Endothelial cell of umbilical vein (primary cell): ENCODE measurements around the gene SLC11A2. TPM values are rescaled to one million over a fixed set of nuclear protein-coding genes. Genes with fewer than 3 reads are reported as not detected.

ENCODE experiments used
- BruUV-seq: library from RNA; stranded (reverse); fragments of 400-500 nt; replicated peaks from 2 replicates; lab custom pipeline; 2021; lab: Mats Ljungman, UMichigan
- CTCF ChIA-PET: fragments of 300-600, 350-600 bp; sonication (Branson Sonifier 250); formaldehyde crosslinking; loops from one replicate; lab custom pipeline; 2021; ENCODE audit warnings: antibody characterized with exemption, inconsistent platforms; lab: Charles Lee
- POLR2A ChIA-PET: fragments of 300-600, 350-600 bp; sonication (Branson Sonifier 250); formaldehyde crosslinking; loops from one replicate; lab custom pipeline; 2021; ENCODE audit warnings: antibody characterized with exemption, inconsistent platforms; lab: Charles Lee
- DNase-seq: peaks from one replicate; pipeline ENCODE4 v3.0.0-alpha.2; 2011; ENCODE audit warnings: low read depth, low spot score
- FAIRE-seq: peaks from 2 replicates; lab custom pipeline; 2011; peaks lifted over from hg19 to GRCh38; lab: Jason Lieb, UNC
- H2AFZ ChIP-seq: 2 replicates; pipeline ENCODE4 v1.6.0; 2012; ENCODE audit warnings: low read depth, low read length, control low read depth, inconsistent platforms
- H3K27ac ChIP-seq: 2 replicates; pipeline ENCODE4 v1.5.1; 2011; ENCODE audit warnings: low read depth, mild to moderate bottlenecking, control low read depth, low read length, moderate library complexity; ENCODE audit not compliant: insufficient read depth
- H3K27me3 ChIP-seq, 2 experiments: 2 replicates each; pipeline versions ENCODE4 v1.6.0 to v1.6.1; 2011; ENCODE audit warnings: low read length in 2 of 2, mixed read lengths in 1 of 2; ENCODE audit not compliant: control insufficient read depth in 2 of 2, insufficient read depth in 2 of 2
- H3K36me3 ChIP-seq, 2 experiments: 2 replicates in 1 of 2; 3 replicates in 1 of 2; pipeline ENCODE4 v1.5.1; 2011; ENCODE audit warnings: low read length in 2 of 2, mild to moderate bottlenecking in 1 of 2, moderate library complexity in 1 of 2; ENCODE audit not compliant: control insufficient read depth in 2 of 2, insufficient read depth in 2 of 2; ENCODE audit errors: extremely low read depth in 1 of 2
- H3K4me1 ChIP-seq: 3 replicates; pipeline ENCODE4 v1.5.1; 2011; ENCODE audit warnings: mild to moderate bottlenecking, low read length; ENCODE audit not compliant: control insufficient read depth, insufficient read depth; ENCODE audit errors: extremely low read depth
- H3K4me2 ChIP-seq: 2 replicates; pipeline ENCODE4 v1.6.1; 2011; ENCODE audit warnings: low read length, control low read depth, mixed read lengths; ENCODE audit not compliant: insufficient read depth
- H3K4me3 ChIP-seq, 3 experiments: fragments of 200-600 bp in 1 of 3; sonication (generic), shearing (Covaris generic) in 1 of 3; replicated peaks in 1 of 3; 2 replicates each; pipeline ENCODE4 v1.5.1; 2011 to 2016; ENCODE audit warnings: control low read depth in 3 of 3, low read length in 3 of 3, mild to moderate bottlenecking in 2 of 3, inconsistent platforms in 1 of 3, low read depth in 1 of 3, moderate library complexity in 1 of 3; ENCODE audit not compliant: insufficient read depth in 1 of 3
- H3K79me2 ChIP-seq: 2 replicates; pipeline ENCODE4 v1.6.0; 2012; ENCODE audit warnings: low read length, inconsistent platforms; ENCODE audit not compliant: control insufficient read depth, insufficient read depth
- H3K9ac ChIP-seq: replicated peaks from 2 replicates; pipeline ENCODE3; 2011; ENCODE audit warnings: low read length, control low read depth; ENCODE audit not compliant: insufficient read depth; ENCODE audit errors: extremely low read depth
- H3K9me1 ChIP-seq: replicated peaks from 3 replicates; pipeline ENCODE4 v1.6.0; 2011; ENCODE audit warnings: mild to moderate bottlenecking, low read length; ENCODE audit not compliant: control insufficient read depth, insufficient read depth; ENCODE audit errors: extremely low read depth
- H3K9me3 ChIP-seq: replicated peaks from 2 replicates; pipeline ENCODE4 v1.5.1; 2012; ENCODE audit warnings: low read length, inconsistent platforms; ENCODE audit not compliant: control insufficient read depth, insufficient read depth
- H4K20me1 ChIP-seq: replicated peaks from 2 replicates; pipeline ENCODE3; 2011; ENCODE audit warnings: mild to moderate bottlenecking, low read length; ENCODE audit not compliant: control insufficient read depth, insufficient read depth; ENCODE audit errors: extremely low read depth
- EZH2 ChIP-seq: IDR thresholded peaks from 2 replicates; pipeline ENCODE4 v1.6.1; 2012; ENCODE audit warnings: borderline replicate concordance, low read depth, mild to moderate bottlenecking, moderate library complexity, low read length, inconsistent platforms; ENCODE audit not compliant: severe bottlenecking
- FOS ChIP-seq: IDR thresholded peaks from 2 replicates; pipeline ENCODE4 v1.6.1; 2011; ENCODE audit warnings: mild to moderate bottlenecking, low read length, moderate library complexity, borderline replicate concordance; ENCODE audit not compliant: insufficient read depth
- GATA2 ChIP-seq: IDR thresholded peaks from 2 replicates; pipeline ENCODE4 v1.7.0; 2011; ENCODE audit warnings: low read depth, mild to moderate bottlenecking, moderate library complexity, mixed read lengths, low read length; ENCODE audit not compliant: insufficient read length, insufficient read depth
- JUN ChIP-seq: IDR thresholded peaks from 2 replicates; pipeline ENCODE4 v1.6.1; 2011; ENCODE audit warnings: borderline replicate concordance, low read depth; ENCODE audit not compliant: insufficient read length, insufficient read depth
- MYC ChIP-seq: IDR thresholded peaks from one replicate; pipeline ENCODE4 v1.6.1; 2011; ENCODE audit warnings: mild to moderate bottlenecking, low read depth, low read length
- POLR2A ChIP-seq: IDR thresholded peaks from 2 replicates; pipeline ENCODE4 v1.6.1; 2012; ENCODE audit warnings: low read depth, mild to moderate bottlenecking, control low read depth, low read length
- POLR2AphosphoS5 ChIP-seq: IDR thresholded peaks from 2 replicates; pipeline ENCODE4 v1.6.1; 2012; ENCODE audit warnings: low read depth, mild to moderate bottlenecking, control low read depth, low read length, moderate library complexity; ENCODE audit not compliant: insufficient read depth
- dilution Hi-C: fragments of 300-500 bp; cut with MboI; formaldehyde crosslinking; loops from one replicate; pipeline ENCODE4 v1.15.0; 2019; ENCODE audit warnings: low sequenced_read_pairs; ENCODE audit not compliant: extremely low pct_ligation_motif_present
- intact Hi-C: fragments of 100-400 bp; cut with micrococcal nuclease; formaldehyde crosslinking; loops from one replicate; pipeline ENCODE4 v1.10.0; 2022
- polyA plus RNA-seq, 4 experiments: library from polyadenylated mRNA; depleted of rRNA in 3 of 4; stranded (reverse) in 3 of 4; unstranded in 1 of 4; fragments of >200 nt; gene quantifications; 2 replicates each; pipeline versions ENCODE4 v1.2.1 to v1.2.3, GENCODE V29; 2011 to 2012; ENCODE audit warnings: missing spikeins in 1 of 4
- total RNA-seq: library from RNA; stranded (reverse); gene quantifications from 2 replicates; pipeline ENCODE4 v1.2.3, GENCODE V29; 2021
- TF ChIP-seq, protein P1 (sequence below), 2 donors: IDR thresholded peaks; 1 replicate in 1 of 2; 2 replicates in 1 of 2; pipeline ENCODE4 v1.5.1; 2011; ENCODE audit warnings: low read length in 2 of 2, mild to moderate bottlenecking in 2 of 2, moderate library complexity in 2 of 2, control low read depth in 1 of 2, inconsistent platforms in 1 of 2, low read depth in 1 of 2; ENCODE audit not compliant: insufficient read depth in 1 of 2; ENCODE audit errors: extremely low read depth in 1 of 2
- TF ChIP-seq, protein P2 (sequence below): IDR thresholded peaks from 2 replicates; pipeline ENCODE4 v1.6.1; 2011; ENCODE audit not compliant: insufficient read depth, insufficient read length

Gene SLC11A2
- total and polyA plus RNA-seq, 2 donors (not counting 3 experiments of a cell fraction or from before 2014, with no cell fraction given) = 47.5 to 56.4 TPM

DNA sequence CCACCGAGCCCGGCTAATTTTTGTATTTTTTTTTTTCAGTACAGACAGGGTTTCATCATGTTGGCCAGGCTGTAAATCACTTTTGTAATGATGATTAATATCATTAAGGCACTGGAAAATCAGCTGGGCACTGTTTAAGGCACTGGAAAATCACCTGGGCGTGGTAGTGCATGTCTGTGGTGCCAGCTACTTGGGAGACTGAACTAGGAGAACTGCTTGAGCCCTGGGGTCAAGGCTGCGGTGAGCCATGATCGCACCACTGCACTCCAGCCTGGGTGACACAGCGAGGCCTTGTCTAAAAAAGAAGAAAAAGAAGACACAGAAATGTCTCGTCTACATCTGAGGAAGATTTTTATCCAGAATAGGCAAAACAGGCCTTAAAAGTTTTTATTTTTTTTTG is 12.7 kb downstream of the SLC11A2 start:
- no TSS peak for BruUV-seq
- no peak overlapping the region for H3K4me2 ChIP-seq
- H3K9me1 ChIP-seq = no peaks in the 10 kb centered on the region
- no peak overlapping the region for H3K9ac ChIP-seq
- H3K27ac ChIP-seq = no peak overlapping the region
- H3K4me1 ChIP-seq = no peaks in the 10 kb centered on the region
- H3K9me3 ChIP-seq = no peaks in the 10 kb centered on the region
- H3K36me3 ChIP-seq = no peaks in the 10 kb centered on the region
- H4K20me1 ChIP-seq = no peaks in the 10 kb centered on the region
- dilution Hi-C loops (no loop called here), intact Hi-C loops (no loop called here)
- DNase-seq (no peak), FAIRE-seq (no peak)
- H3K79me2 ChIP-seq = peaks cover 32% of the 10 kb centered on the region
- TF ChIP-seq JUN (no peak), EZH2 (no peak), POLR2A (no peak), POLR2AphosphoS5 (no peak), MYC (no peak), FOS (no peak), GATA2 (no peak)
- TF ChIP-seq, protein P1, sequence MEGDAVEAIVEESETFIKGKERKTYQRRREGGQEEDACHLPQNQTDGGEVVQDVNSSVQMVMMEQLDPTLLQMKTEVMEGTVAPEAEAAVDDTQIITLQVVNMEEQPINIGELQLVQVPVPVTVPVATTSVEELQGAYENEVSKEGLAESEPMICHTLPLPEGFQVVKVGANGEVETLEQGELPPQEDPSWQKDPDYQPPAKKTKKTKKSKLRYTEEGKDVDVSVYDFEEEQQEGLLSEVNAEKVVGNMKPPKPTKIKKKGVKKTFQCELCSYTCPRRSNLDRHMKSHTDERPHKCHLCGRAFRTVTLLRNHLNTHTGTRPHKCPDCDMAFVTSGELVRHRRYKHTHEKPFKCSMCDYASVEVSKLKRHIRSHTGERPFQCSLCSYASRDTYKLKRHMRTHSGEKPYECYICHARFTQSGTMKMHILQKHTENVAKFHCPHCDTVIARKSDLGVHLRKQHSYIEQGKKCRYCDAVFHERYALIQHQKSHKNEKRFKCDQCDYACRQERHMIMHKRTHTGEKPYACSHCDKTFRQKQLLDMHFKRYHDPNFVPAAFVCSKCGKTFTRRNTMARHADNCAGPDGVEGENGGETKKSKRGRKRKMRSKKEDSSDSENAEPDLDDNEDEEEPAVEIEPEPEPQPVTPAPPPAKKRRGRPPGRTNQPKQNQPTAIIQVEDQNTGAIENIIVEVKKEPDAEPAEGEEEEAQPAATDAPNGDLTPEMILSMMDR (IDR thresholded peaks at IDR 0.05; ENCODE audit: extremely low read depth in 1 of 2, insufficient read depth in 1 of 2, low read depth in 1 of 2, low read length in 2 of 2) = no peak
- TF ChIP-seq, protein P2, sequence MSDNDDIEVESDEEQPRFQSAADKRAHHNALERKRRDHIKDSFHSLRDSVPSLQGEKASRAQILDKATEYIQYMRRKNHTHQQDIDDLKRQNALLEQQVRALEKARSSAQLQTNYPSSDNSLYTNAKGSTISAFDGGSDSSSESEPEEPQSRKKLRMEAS = no peak
- ChIA-PET CTCF (interaction anchor here (0.7 to 2.0 kb wide), 4 partner anchors 27 to 248 kb away, joined by 3 to 4 read pairs (median 4); no protein-coding TSS in a partner anchor), POLR2A (no interaction called here)
- no peaks in the 10 kb centered on the region for H3K27me3 ChIP-seq
- no peak overlapping the region for H3K4me3 ChIP-seq
- H2AFZ ChIP-seq = no peak overlapping the region
